ENCODE results near the gene A2M. TPM values are rescaled to one million over a fixed set of nuclear protein-coding genes. Genes with fewer than 3 reads are reported as not detected.

Gene A2M
- total RNA-seq, 1 experiment from 2014 or later: not detected

GRCh38 chr12:9086087-9086486 lies 29.6 kb downstream of the A2M start:
- H3K9me2 ChIP-seq (replicated peaks; ENCODE audit: insufficient read depth, low read length): no peaks in the 10 kb centered on the region
- H4K20me1 ChIP-seq (ENCODE audit: insufficient read depth, low read depth, low read length): no peaks in the 10 kb centered on the region
- no peaks in the 10 kb centered on the region for H3K4me1 ChIP-seq (ENCODE audit: low read length)
- H3K9ac ChIP-seq (ENCODE audit: low read length): no peak overlapping the region
- no peak overlapping the region for H2AFZ ChIP-seq (ENCODE audit: low read length)
- no peaks in the 10 kb centered on the region; the same call in 1 of the 2 replicates for H3K9me3 ChIP-seq (ENCODE audit: low read length)
- H3K4me3 ChIP-seq (ENCODE audit: low read length): no peak overlapping the region
- no peaks in the 10 kb centered on the region for H3K79me2 ChIP-seq (ENCODE audit: low read length)
- H3K36me3 ChIP-seq (ENCODE audit: insufficient read depth, low read length): no peaks in the 10 kb centered on the region
- no peak for DNase-seq
- no peak overlapping the region for H3K27ac ChIP-seq (ENCODE audit: low read length)
- no peak overlapping the region for H3K4me2 ChIP-seq (ENCODE audit: low read depth, low read length, poor library complexity, severe bottlenecking)
- H3K27me3 ChIP-seq (ENCODE audit: low read length): no peaks in the 10 kb centered on the region

- no peaks in the 10 kb centered on the region for H3K79me2 ChIP-seq (ENCODE audit: low read length)
- H3K9me3 ChIP-seq (ENCODE audit: low read length): no peaks in the 10 kb centered on the region; the same call in 1 of the 2 replicates
- no peak overlapping the region for H2AFZ ChIP-seq (ENCODE audit: low read length)
- no peaks in the 10 kb centered on the region for H4K20me1 ChIP-seq (ENCODE audit: insufficient read depth, low read depth, low read length)
- H3K36me3 ChIP-seq (ENCODE audit: insufficient read depth, low read length): no peaks in the 10 kb centered on the region
- no peak for DNase-seq
- no peak overlapping the region for H3K9ac ChIP-seq (ENCODE audit: low read length)
- H3K9me2 ChIP-seq (replicated peaks; ENCODE audit: insufficient read depth, low read length): no peaks in the 10 kb centered on the region
- no peaks in the 10 kb centered on the region for H3K4me1 ChIP-seq (ENCODE audit: low read length)
- no peak overlapping the region for H3K4me3 ChIP-seq (ENCODE audit: low read length)
- H3K4me2 ChIP-seq (ENCODE audit: low read depth, low read length, poor library complexity, severe bottlenecking): no peak overlapping the region
- no peaks in the 10 kb centered on the region for H3K27me3 ChIP-seq (ENCODE audit: low read length)
- H3K27ac ChIP-seq (ENCODE audit: low read length): no peak overlapping the region
Observed at GRCh38 chr12:9084417-9084816, 31.3 kb downstream of the A2M start.

DNA sequence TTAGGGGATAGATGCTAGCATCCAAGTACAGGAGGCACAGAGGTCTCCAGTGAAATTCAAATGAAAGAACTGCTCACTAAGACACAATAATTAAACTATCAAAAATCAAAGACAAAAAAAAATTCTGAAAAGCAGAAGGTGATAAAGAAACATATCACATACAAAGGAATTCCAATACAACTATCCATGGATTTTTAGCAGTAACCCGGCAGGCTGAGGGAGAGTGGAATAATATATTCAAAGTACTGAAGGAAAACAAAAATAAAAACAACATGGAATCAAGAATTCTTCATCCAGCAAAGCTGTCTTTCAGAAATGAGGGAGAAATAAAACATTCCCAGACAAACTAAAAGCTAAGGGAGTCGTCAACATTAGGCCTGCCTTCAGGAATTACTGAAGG lies 31.9 kb downstream of the A2M start:
- Histone ChIP-seq H3K79me2 (ENCODE audit: low read length) (no peaks in the 10 kb centered on the region), H3K27me3 (ENCODE audit: low read length) (no peaks in the 10 kb centered on the region), H3K9me3 (ENCODE audit: low read length) (no peaks in the 10 kb centered on the region; the same call in 1 of the 2 replicates), H3K36me3 (ENCODE audit: insufficient read depth, low read length) (no peaks in the 10 kb centered on the region), H3K9ac (ENCODE audit: low read length) (no peak overlapping the region), H3K27ac (ENCODE audit: low read length) (no peak overlapping the region), H3K4me2 (ENCODE audit: low read depth, low read length, poor library complexity, severe bottlenecking) (no peak overlapping the region), H4K20me1 (ENCODE audit: insufficient read depth, low read depth, low read length) (no peaks in the 10 kb centered on the region; the same call in 1 of the 2 replicates), H3K4me3 (ENCODE audit: low read length) (no peak overlapping the region), H3K9me2 (replicated peaks; ENCODE audit: insufficient read depth, low read length) (no peaks in the 10 kb centered on the region), H3K4me1 (ENCODE audit: low read length) (no peaks in the 10 kb centered on the region), H2AFZ (ENCODE audit: low read length) (no peak overlapping the region)
- DNase-seq: no peak

- no peaks in the 10 kb centered on the region for H3K4me1 ChIP-seq (ENCODE audit: low read length)
- no peak overlapping the region for H3K9ac ChIP-seq (ENCODE audit: low read length)
- H2AFZ ChIP-seq (ENCODE audit: low read length): no peak overlapping the region
- no peaks in the 10 kb centered on the region; the same call in 1 of the 2 replicates for H4K20me1 ChIP-seq (ENCODE audit: insufficient read depth, low read depth, low read length)
- no peaks in the 10 kb centered on the region for H3K36me3 ChIP-seq (ENCODE audit: insufficient read depth, low read length)
- H3K9me2 ChIP-seq (replicated peaks; ENCODE audit: insufficient read depth, low read length): no peaks in the 10 kb centered on the region
- no peak overlapping the region for H3K27ac ChIP-seq (ENCODE audit: low read length)
- no peak for DNase-seq
- no peaks in the 10 kb centered on the region for H3K27me3 ChIP-seq (ENCODE audit: low read length)
- H3K9me3 ChIP-seq (ENCODE audit: low read length): no peaks in the 10 kb centered on the region; the same call in 1 of the 2 replicates
- no peaks in the 10 kb centered on the region for H3K79me2 ChIP-seq (ENCODE audit: low read length)
- H3K4me3 ChIP-seq (ENCODE audit: low read length): no peak overlapping the region
- no peak overlapping the region for H3K4me2 ChIP-seq (ENCODE audit: low read depth, low read length, poor library complexity, severe bottlenecking)
Observed at GRCh38 chr12:9081667-9082427, 33.9 kb downstream of the A2M start.

DNA sequence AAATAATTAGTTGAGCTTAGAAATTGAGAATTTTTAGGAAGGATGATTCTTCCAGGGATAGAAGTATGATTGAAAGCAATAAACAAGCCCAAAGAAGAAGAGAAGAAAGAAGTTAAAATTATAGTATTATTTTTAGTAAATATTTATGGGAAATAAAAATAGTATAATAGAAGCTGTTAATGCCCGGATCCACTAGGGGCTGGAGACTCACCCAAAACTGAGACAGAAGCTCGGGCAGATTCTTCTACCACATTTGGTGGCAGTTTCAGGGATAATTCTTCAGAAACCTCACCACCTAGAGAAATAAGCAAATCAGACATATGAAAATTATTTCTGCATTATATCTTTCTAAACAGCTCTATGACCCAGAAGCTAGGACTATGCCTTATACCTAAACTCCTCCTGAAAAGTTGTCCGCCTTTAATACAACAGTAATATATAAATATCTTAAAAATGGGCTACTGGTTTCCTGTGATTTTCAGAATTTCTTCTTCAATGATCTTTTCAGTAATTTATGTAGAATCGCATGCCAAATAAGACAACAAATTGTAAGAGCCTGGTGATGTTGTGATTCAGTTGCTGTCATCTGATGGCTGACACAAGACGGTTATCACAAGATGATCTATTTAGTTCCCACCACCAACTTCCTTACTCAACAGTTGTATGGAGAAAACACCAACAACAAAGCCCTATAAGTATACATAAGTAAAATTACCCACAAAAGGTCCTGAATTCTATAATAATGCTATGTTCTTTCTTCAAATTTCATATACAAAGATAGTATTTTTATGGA lies 35.6 kb downstream of the A2M start:
- Histone ChIP-seq H3K9me2 (replicated peaks; ENCODE audit: insufficient read depth, low read length) (no peaks in the 10 kb centered on the region), H3K4me2 (ENCODE audit: low read depth, low read length, poor library complexity, severe bottlenecking) (no peak overlapping the region), H3K27me3 (ENCODE audit: low read length) (no peaks in the 10 kb centered on the region), H3K4me3 (ENCODE audit: low read length) (no peak overlapping the region), H3K4me1 (ENCODE audit: low read length) (no peaks in the 10 kb centered on the region), H3K27ac (ENCODE audit: low read length) (no peak overlapping the region), H3K79me2 (ENCODE audit: low read length) (no peaks in the 10 kb centered on the region), H4K20me1 (ENCODE audit: insufficient read depth, low read depth, low read length) (no peaks in the 10 kb centered on the region; the same call in 1 of the 2 replicates), H3K9me3 (ENCODE audit: low read length) (no peaks in the 10 kb centered on the region; the same call in 1 of the 2 replicates), H2AFZ (ENCODE audit: low read length) (no peak overlapping the region), H3K9ac (ENCODE audit: low read length) (no peak overlapping the region), H3K36me3 (ENCODE audit: insufficient read depth, low read length) (no peaks in the 10 kb centered on the region)
- DNase-seq: no peak

DNA sequence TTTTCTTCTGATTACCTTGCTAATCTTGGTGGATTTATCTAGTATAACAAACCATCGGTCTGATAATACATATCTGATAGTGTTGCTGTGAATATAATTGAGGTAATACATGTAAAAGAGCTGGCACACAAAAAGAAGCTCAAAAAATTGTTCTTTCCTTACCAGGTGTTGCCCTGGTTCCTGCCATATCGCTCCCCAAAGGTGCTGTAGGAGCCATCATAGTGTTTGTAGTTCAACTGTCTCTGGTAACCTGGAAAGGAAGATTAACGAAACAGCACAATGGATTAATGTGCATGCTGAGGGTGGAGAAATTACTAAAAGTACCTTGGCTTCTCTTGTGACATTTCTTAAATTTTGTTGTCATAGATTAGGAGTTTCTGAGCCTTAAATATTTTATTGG lies 36.6 kb downstream of the A2M start:
- no peak for DNase-seq
- Histone ChIP-seq H3K9ac (ENCODE audit: low read length) (no peak overlapping the region), H2AFZ (ENCODE audit: low read length) (no peak overlapping the region), H4K20me1 (ENCODE audit: insufficient read depth, low read depth, low read length) (no peaks in the 10 kb centered on the region; the same call in 1 of the 2 replicates), H3K36me3 (ENCODE audit: insufficient read depth, low read length) (no peaks in the 10 kb centered on the region), H3K4me1 (ENCODE audit: low read length) (no peaks in the 10 kb centered on the region), H3K9me2 (replicated peaks; ENCODE audit: insufficient read depth, low read length) (no peaks in the 10 kb centered on the region), H3K4me2 (ENCODE audit: low read depth, low read length, poor library complexity, severe bottlenecking) (no peak overlapping the region), H3K4me3 (ENCODE audit: low read length) (no peak overlapping the region), H3K9me3 (ENCODE audit: low read length) (no peaks in the 10 kb centered on the region; the same call in 1 of the 2 replicates), H3K27me3 (ENCODE audit: low read length) (no peaks in the 10 kb centered on the region), H3K27ac (ENCODE audit: low read length) (no peak overlapping the region), H3K79me2 (ENCODE audit: low read length) (no peaks in the 10 kb centered on the region)

- Histone ChIP-seq H3K9me3 (ENCODE audit: low read length) (no peaks in the 10 kb centered on the region), H3K4me1 (ENCODE audit: low read length) (no peaks in the 10 kb centered on the region), H3K36me3 (ENCODE audit: insufficient read depth, low read length) (no peaks in the 10 kb centered on the region), H2AFZ (ENCODE audit: low read length) (no peak overlapping the region), H4K20me1 (ENCODE audit: insufficient read depth, low read depth, low read length) (no peaks in the 10 kb centered on the region; the same call in 1 of the 2 replicates), H3K79me2 (ENCODE audit: low read length) (no peaks in the 10 kb centered on the region), H3K4me3 (ENCODE audit: low read length) (no peak overlapping the region), H3K27me3 (ENCODE audit: low read length) (no peaks in the 10 kb centered on the region), H3K27ac (ENCODE audit: low read length) (no peak overlapping the region), H3K4me2 (ENCODE audit: low read depth, low read length, poor library complexity, severe bottlenecking) (no peak overlapping the region), H3K9ac (ENCODE audit: low read length) (no peak overlapping the region), H3K9me2 (replicated peaks; ENCODE audit: insufficient read depth, low read length) (no peaks in the 10 kb centered on the region)
- no peak for DNase-seq
Observed at GRCh38 chr12:9077152-9078031, 38.3 kb downstream of the A2M start.

Measured in Karpas-422 (cell line).